ENCODE measurements around the gene CIDEA.
"Not testable (repeated sequence)": the region's sequence is repeated elsewhere in the genome, so short reads cannot be mapped to it uniquely, and the experiment has no call there.

CIDEA gene

DNA sequence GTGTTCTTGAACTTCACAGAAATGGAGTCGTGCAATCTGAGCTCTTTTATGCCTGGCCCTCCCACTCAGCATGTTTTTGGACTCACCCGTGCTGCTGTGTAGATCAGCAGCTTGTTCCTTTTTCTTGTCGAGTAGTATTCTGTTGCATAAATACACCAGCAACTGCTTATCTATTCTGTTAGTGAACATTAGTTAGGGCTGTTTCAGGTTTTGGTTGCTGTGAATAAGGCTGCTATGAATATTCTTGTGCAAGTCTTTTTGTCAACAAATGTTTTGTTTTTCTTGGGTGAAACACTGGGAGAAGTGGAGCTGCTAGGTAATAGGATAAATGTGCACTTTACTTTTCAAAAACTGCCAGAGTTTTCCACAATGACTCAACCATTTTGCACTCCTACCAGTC is 15.3 kb upstream of the CIDEA start:
- no peak for DNase-seq (ENCODE audit: low read depth in 2 of 2)

- no peak for DNase-seq (ENCODE audit: low read depth in 2 of 2)
Observed at GRCh38 chr18:12239431-12239830, 14.7 kb upstream of the CIDEA start.

- DNase-seq (ENCODE audit: low read depth in 2 of 2), result no peak
Observed at GRCh38 chr18:12242658-12243260, 11.4 kb upstream of the CIDEA start.

DNA sequence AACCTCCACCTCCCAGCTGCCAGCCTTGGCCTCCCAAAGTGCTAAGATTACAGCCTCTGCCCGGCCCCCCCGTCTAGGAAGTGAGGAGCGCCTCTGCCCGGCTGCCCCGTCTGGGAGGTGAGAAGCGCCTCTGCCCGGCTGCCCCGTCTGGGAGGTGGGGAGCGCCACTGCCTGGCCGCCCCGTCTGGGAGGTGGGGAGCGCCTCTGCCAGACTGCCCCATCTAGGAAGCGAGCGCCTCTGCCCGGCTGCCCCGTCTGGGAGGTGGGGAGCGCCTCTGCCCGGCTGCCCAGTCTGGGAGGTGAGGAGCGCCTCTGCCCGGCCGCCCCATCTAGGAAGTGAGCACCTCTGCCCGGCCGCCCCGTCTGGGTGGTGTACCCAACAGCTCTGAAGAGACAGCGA is 10.9 kb upstream of the CIDEA start:
- not testable (repeated sequence) for DNase-seq (ENCODE audit: low read depth in 2 of 2)

GRCh38 chr18:12245793-12246135 is 8.4 kb upstream of the CIDEA start:
- no peak for DNase-seq (ENCODE audit: low read depth in 2 of 2)

GRCh38 chr18:12246849-12247808 is 7.0 kb upstream of the CIDEA start:
- no peak for DNase-seq (ENCODE audit: low read depth in 2 of 2)

DNA sequence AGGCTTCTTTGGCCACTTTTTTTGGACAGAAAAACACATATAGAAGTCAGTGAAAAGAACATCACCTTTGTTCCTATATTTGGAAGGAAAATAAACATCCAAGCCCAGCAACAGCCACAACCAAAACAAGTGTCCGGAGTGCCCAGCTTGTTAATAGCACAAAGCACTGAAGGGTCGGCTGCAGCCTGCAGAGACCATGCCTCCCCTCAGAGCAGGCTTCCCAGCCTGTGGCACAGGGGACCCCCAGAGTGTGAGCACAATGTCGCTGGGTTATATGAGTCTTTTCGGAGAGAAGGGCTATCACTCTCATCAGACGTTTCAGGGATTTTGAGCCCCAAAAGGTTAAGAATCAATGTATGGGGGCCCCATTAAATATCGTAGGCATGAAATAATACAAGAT is 6.2 kb upstream of the CIDEA start:
- DNase-seq (ENCODE audit: low read depth in 2 of 2), result no peak

DNA sequence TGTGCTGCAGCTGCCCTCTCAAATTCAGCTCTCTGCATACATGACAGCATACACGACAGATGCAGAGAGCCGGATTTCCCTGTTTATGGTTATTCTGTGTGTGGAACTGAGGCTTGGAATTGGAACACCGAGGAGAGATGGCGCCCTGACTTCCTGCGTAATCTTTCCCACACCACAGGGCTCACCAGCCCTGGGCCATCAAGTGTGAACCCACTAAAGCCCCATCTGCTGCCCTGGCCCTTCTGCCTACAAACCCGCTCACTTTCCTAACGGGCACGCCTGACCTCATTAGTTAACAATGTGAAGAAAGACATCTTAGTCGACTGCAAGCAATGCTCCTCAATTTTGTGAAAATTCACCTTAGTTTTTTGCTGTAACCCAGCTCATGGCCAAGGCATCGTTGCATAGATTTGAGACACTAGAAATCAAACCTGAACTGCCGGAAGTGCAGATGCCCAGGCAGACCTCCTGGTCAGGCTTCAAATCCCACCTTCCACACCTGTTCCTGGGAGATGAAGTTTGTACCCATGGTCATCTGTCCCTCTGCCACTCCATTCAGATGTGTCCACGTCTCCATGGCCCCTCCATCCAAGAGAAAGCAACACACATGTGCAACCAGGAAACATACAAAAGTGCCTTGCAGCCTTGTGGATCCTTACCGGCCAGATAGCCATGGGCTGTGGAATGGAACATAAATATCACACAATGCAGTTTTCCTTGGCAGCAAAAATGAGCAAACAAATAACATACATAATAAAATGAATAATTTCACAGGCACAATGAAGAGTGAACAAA is 5.0 kb upstream of the CIDEA start:
- DNase-seq (ENCODE audit: low read depth in 2 of 2), result no peak

DNA sequence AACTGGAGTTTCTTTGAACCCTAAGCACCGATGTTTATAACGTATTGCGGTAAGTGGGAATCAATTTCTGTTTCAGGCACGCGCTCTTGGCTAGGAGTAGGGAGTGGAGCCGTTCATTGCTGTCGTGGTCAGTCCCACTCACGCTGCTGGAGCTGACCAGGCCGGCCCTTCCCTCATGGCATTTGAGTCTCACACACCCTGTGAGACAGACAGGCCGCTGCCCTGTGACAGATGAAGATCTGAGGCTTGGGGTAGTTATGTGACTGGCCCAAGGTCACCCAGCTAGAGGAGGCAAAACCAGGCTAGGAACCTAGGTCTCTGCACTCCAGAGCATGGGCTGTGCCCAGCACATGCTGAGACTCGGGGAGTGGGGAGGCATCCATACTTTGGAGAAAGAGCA is 2.9 kb upstream of the CIDEA start:
- DNase-seq (ENCODE audit: low read depth in 2 of 2), result no peak

DNA sequence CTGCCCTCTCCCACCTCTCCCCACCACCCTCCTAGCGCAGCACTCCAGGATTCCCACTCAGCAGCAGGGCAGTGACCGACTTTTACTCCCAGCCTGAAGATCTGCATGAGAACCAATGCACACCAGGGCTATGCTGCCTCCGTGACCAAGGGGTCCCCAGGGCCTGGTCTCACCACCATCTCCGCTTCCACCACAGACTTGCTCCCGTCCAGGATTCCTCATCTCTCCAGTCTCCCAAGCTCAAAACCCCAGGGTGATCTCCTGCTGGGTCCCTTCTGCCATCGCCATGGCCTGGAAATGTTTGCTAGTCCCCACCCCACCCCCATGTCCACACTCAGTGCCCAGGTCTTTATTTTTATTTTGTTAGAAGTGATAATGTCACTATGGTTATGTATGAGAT is 2.1 kb upstream of the CIDEA start:
- DNase-seq (ENCODE audit: low read depth in 2 of 2), result no peak

DNA sequence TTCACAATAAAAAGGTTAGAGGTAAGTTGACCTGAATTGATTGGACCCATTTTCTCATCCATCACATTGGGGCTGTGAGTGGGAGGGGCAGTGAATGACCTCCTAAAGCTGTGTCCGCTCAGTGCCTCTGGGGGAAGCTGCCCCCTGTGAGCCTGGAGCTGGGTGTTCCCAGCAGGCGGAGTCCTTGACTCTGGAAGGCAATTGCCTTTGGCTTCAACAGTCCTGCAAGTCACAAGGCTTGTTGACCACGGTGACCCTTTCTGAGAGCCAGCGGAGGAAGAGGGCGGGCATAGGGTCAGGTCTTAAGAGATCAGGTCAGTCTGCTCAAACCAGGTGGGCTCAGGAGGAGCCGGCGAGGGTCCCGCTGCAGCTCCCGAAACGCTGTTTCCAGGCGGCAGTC is 1.1 kb upstream of the CIDEA start:
- no peak for DNase-seq (ENCODE audit: low read depth in 2 of 2)

- no peak for DNase-seq (ENCODE audit: low read depth in 2 of 2)
Observed at GRCh38 chr18:12253663-12254135, 462 bp upstream of the CIDEA start.

- DNase-seq (ENCODE audit: low read depth in 2 of 2), result no peak
Observed at GRCh38 chr18:12254820-12255511, 805 bp downstream of the CIDEA start.

GRCh38 chr18:12255626-12256026 is 1.5 kb downstream of the CIDEA start:
- no peak for DNase-seq (ENCODE audit: low read depth in 2 of 2)

- no peak for DNase-seq (ENCODE audit: low read depth in 2 of 2)
Observed at GRCh38 chr18:12256951-12257350, 2.8 kb downstream of the CIDEA start.

- DNase-seq (ENCODE audit: low read depth in 2 of 2), result no peak
Observed at GRCh38 chr18:12257996-12258718, 4.0 kb downstream of the CIDEA start.

DNA sequence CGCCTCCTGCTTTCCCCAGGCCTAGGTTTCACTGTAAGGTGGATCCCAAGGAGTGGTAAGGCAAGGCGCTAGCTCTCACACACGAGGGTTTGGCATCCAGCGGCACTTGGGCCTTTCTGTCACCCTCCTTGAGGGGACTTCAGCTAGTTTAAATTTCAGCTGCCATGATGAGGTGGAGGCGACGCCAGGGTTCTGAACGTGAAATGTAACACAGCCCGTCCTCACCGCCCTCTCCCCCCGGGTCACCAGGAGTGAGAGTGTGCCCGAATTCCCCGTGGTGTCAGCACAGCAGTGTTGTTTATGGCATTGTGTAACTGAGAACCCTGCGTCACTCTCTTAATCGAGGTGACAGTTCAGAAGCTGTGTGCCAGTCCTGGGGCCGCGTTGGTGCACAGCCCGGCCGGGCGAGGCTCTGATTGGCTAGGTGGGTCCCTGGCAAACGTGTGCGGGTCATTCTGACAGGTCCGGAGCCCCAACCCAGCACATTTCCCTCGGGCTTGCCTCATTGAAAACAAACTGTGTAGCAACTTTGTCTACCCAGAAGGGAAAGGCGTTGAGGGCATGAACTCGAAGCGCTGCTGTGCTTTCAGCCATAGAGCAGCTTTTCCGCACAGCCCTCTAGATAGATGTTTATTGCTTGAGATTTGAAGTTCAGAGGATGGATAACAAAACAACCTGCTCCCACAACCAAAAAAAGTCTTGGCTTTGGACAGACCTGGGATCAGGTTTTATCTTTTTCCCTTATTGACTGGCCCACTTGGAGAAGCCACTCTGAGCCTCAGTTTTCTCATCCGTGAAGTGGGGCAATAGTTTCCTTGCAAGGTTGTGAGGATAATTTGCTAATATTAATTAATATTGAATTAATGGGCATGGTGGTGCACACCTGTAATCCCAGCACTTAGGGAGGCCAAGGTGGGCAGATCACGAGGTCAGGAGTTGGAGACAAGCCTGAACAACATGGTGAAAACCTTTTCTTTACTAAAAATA is 4.9 kb downstream of the CIDEA start:
- no peak for DNase-seq (ENCODE audit: low read depth in 2 of 2)

DNA sequence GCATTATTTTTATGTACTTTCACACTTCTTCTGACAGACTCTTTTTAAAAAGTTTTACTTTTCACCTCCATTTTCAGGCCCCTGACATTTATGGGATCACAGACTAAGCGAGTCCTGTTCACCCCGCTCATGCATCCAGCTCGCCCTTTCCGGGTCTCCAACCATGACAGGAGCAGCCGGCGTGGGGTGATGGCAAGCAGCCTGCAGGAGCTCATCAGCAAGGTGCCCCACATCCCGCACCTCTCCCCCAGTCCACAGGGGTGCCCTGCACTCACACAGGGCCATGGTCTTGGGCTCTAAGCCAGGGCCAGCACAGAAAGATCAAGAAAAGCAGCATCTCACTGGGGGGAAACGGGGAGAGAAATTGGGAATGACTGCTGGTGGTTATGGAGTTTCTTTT is 8.6 kb downstream of the CIDEA start:
- DNase-seq (ENCODE audit: low read depth in 2 of 2), result no peak

- no peak for DNase-seq (ENCODE audit: low read depth in 2 of 2)
Observed at GRCh38 chr18:12264864-12265263, 10.7 kb downstream of the CIDEA start.

Measured in stimulated activated CD4-positive, alpha-beta T cell treated with anti-CD3 and anti-CD28 coated beads, Interleukin-1b, Interleukin-23, amount 100 ng/mL, for 1 hour (primary cell).